PC-3 (cell line): ENCODE measurements around the gene TRMT2A. TPM values are rescaled to one million over a fixed set of nuclear protein-coding genes. Genes with fewer than 3 reads are reported as not detected.
A peak's percentile ranks its signal among the peaks of the same experiment; 100 is the strongest.

Source experiments
- ATAC-seq: fragments of 200-7000 bp; cut with Tn5 transposase; 2 replicates; pipeline ENCODE4 v1.9.1; 2020; ENCODE audit warnings: mild to moderate bottlenecking, moderate library complexity
- BruUV-seq: library from RNA; stranded (reverse); fragments of 400-500 nt; replicated peaks from 2 replicates; lab custom pipeline; 2021; lab: Mats Ljungman, UMichigan
- CTCF ChIA-PET: fragments of 300-600 bp; sonication (Branson Sonifier 250); formaldehyde crosslinking; loops from one replicate; lab custom pipeline; 2022; ENCODE audit warnings: antibody characterized with exemption; lab: Charles Lee
- POLR2A ChIA-PET: fragments of 300-600 bp; sonication (Branson Sonifier 250); formaldehyde crosslinking; loops from one replicate; lab custom pipeline; 2022; ENCODE audit warnings: antibody characterized with exemption; ENCODE audit not compliant: unreplicated experiment; lab: Charles Lee
- DNase-seq: peaks from one replicate; pipeline ENCODE4 v3.0.0-alpha.2; 2015
- H2AFZ ChIP-seq: fragments of 300-600 bp; sonication (generic); 2 replicates; pipeline ENCODE4 v1.6.0; 2016; ENCODE audit warnings: antibody characterized with exemption, low read length
- H3F3A ChIP-seq: fragments of 300-600 bp; sonication (generic); one replicate; pipeline ENCODE4 v1.6.0; 2017; ENCODE audit warnings: antibody characterized with exemption, low read length, control low read depth, mild to moderate bottlenecking; ENCODE audit not compliant: unreplicated experiment
- H3K27ac ChIP-seq: fragments of 300-600 bp; sonication (generic); 2 replicates; pipeline ENCODE4 v1.5.1; 2016; ENCODE audit warnings: mild to moderate bottlenecking, low read length
- H3K27me3 ChIP-seq: fragments of 300-600 bp; sonication (generic); 2 replicates; pipeline ENCODE4 v1.6.1; 2016; ENCODE audit warnings: low read length, mixed read lengths
- H3K36me3 ChIP-seq: fragments of 300-600 bp; sonication (generic); 2 replicates; pipeline ENCODE4 v1.6.1; 2016; ENCODE audit warnings: low read depth, mixed run types, low read length, mixed read lengths
- H3K4me1 ChIP-seq: fragments of 300-600 bp; sonication (generic); 2 replicates; pipeline ENCODE4 v1.5.1; 2016; ENCODE audit warnings: low read length; ENCODE audit not compliant: insufficient read depth
- H3K4me2 ChIP-seq: fragments of 300-600 bp; sonication (generic); 2 replicates; pipeline ENCODE4 v1.6.0; 2016; ENCODE audit warnings: low read length
- H3K4me3 ChIP-seq: fragments of 300-600 bp; sonication (generic); 2 replicates; pipeline ENCODE4 v1.5.1; 2016; ENCODE audit warnings: mild to moderate bottlenecking, low read length, mixed read lengths
- H3K79me2 ChIP-seq: fragments of 300-600 bp; sonication (generic); 2 replicates; pipeline ENCODE4 v1.6.1; 2017; ENCODE audit warnings: low read length, mixed read lengths
- H3K9ac ChIP-seq: fragments of 300-600 bp; sonication (generic); 2 replicates; pipeline ENCODE4 v1.6.0; 2016; ENCODE audit warnings: mild to moderate bottlenecking, low read length
- H3K9me2 ChIP-seq: fragments of 300-600 bp; sonication (generic); replicated peaks from 2 replicates; pipeline ENCODE4 v1.6.1; 2016; ENCODE audit warnings: mixed run types, low read length, mixed read lengths
- H3K9me3 ChIP-seq: fragments of 300-600 bp; sonication (generic); 2 replicates; pipeline ENCODE4 v1.6.1; 2016; ENCODE audit warnings: low read length, mixed read lengths
- H4K20me1 ChIP-seq: fragments of 300-600 bp; sonication (generic); 2 replicates; pipeline ENCODE4 v1.6.1; 2016; ENCODE audit warnings: low read length, mixed read lengths
- CTCF ChIP-seq: fragments of 300-600 bp; sonication (generic); conservative IDR thresholded peaks from 2 replicates; pipeline ENCODE4 v1.5.1; 2017; ENCODE audit warnings: antibody characterized with exemption, low read depth, mild to moderate bottlenecking, low read length
- EZH2 ChIP-seq: fragments of 300-600 bp; sonication (generic); IDR thresholded peaks from one replicate; pipeline ENCODE4 v1.6.1; 2017; ENCODE audit warnings: antibody characterized with exemption, mild to moderate bottlenecking, low read length; ENCODE audit not compliant: unreplicated experiment
- EZH2phosphoT487 ChIP-seq: fragments of 300-600 bp; sonication (generic); IDR thresholded peaks from 2 replicates; pipeline ENCODE4 v1.6.1; 2018; ENCODE audit warnings: mild to moderate bottlenecking, antibody characterized with exemption, low read length, borderline replicate concordance
- intact Hi-C: fragments of 100-400 bp; cut with micrococcal nuclease; formaldehyde crosslinking; loops from 2 replicates; pipeline ENCODE4 v1.9.0; 2023
- microRNA-seq: library from miRNA; unstranded; fragments of <30 nt; microRNA quantifications from one replicate; pipeline ENCODE4 v1.1.0, GENCODE V29; 2020; ENCODE audit not compliant: unreplicated experiment
- total RNA-seq: library from RNA; depleted of rRNA; stranded (reverse); fragments of >200 nt; gene quantifications from 2 replicates; pipeline ENCODE4 v1.2.3, GENCODE V29; 2014; rRNA removed

TRMT2A gene
- total RNA-seq, 1 experiment from 2014 or later, result 62.1 TPM

GRCh38 chr22:20062766-20063083 is 54.3 kb downstream of the TRMT2A start:
- BruUV-seq, result no TSS peak
- no peaks in the 10 kb centered on the region for H4K20me1 ChIP-seq
- no peaks in the 10 kb centered on the region for H3K27me3 ChIP-seq
- H3K9me3 ChIP-seq, result no peaks in the 10 kb centered on the region
- CTCF ChIA-PET, result no interaction called here
- DNase-seq (peak; percentile 42), ATAC-seq (peak; percentile 55)
- H3K36me3 ChIP-seq, result no peaks in the 10 kb centered on the region
- H3K79me2 ChIP-seq, result no peaks in the 10 kb centered on the region
- POLR2A ChIA-PET, result no interaction called here
- intact Hi-C loops, result no loop called here
- no peak overlapping the region for H3K9ac ChIP-seq
- no peak overlapping the region for H2AFZ ChIP-seq
- no peaks in the 10 kb centered on the region for H3K9me2 ChIP-seq
- H3K4me3 ChIP-seq, result no peak overlapping the region
- no peak overlapping the region for H3K27ac ChIP-seq
- no peak overlapping the region for H3K4me2 ChIP-seq
- no peaks in the 10 kb centered on the region; the same call in 1 of the 2 replicates for H3K4me1 ChIP-seq
- no peaks in the 10 kb centered on the region for H3F3A ChIP-seq
- TF ChIP-seq EZH2phosphoT487 (no peak), EZH2 (no peak), CTCF (no peak)

- TF ChIP-seq EZH2phosphoT487 (no peak), CTCF (no peak), EZH2 (no peak)
- ChIA-PET POLR2A (no interaction called here), CTCF (no interaction called here)
- H3K9me2 ChIP-seq, result no peaks in the 10 kb centered on the region
- intact Hi-C loops, result no loop called here
- no peaks in the 10 kb centered on the region for H3K79me2 ChIP-seq
- H4K20me1 ChIP-seq, result no peaks in the 10 kb centered on the region
- ATAC-seq (no peak), DNase-seq (no peak)
- no peak overlapping the region for H3K27ac ChIP-seq
- H2AFZ ChIP-seq, result no peak overlapping the region
- no peak overlapping the region for H3K9ac ChIP-seq
- H3K4me3 ChIP-seq, result no peak overlapping the region
- no peaks in the 10 kb centered on the region for H3K9me3 ChIP-seq
- H3K4me2 ChIP-seq, result no peak overlapping the region
- H3K36me3 ChIP-seq, result no peaks in the 10 kb centered on the region
- no peaks in the 10 kb centered on the region for H3F3A ChIP-seq
- no peaks in the 10 kb centered on the region; the same call in 1 of the 2 replicates for H3K4me1 ChIP-seq
- H3K27me3 ChIP-seq, result no peaks in the 10 kb centered on the region
- no TSS peak for BruUV-seq
Measured at GRCh38 chr22:20062043-20062765, 54.8 kb downstream of the TRMT2A start.

Small RNA genes lying within 50 kb of the gene (microRNA-seq; reads per million reads assigned to microRNA genes)
- not detected for gene MIR6816

Other genes with a start within 250 kb of the TRMT2A start
- gene COMT, start 175.5 kb downstream of the TRMT2A start, total RNA-seq, result 204 and 205 TPM in 2 replicates
- gene TXNRD2, start 175.4 kb downstream of the TRMT2A start, total RNA-seq, result 23.0 and 32.1 TPM in 2 replicates
- gene ARVCF, start 100.4 kb downstream of the TRMT2A start, total RNA-seq, result 19.7 and 20.0 TPM in 2 replicates
- gene TANGO2, start 96.1 kb downstream of the TRMT2A start, total RNA-seq, result 23.5 and 33.7 TPM in 2 replicates
- 41.7 and 43.6 TPM in 2 replicates for gene DGCR8, start 37.0 kb downstream of the TRMT2A start, total RNA-seq
- gene RANBP1, start 1.1 kb downstream of the TRMT2A start, total RNA-seq, result 356 and 411 TPM in 2 replicates
- gene ZDHHC8, start 14.6 kb upstream of the TRMT2A start, total RNA-seq, result 24.6 and 26.8 TPM in 2 replicates
- not detected in 2 replicates for gene CCDC188, start 33.8 kb upstream of the TRMT2A start, total RNA-seq
- gene RTN4R, start 151.1 kb upstream of the TRMT2A start, total RNA-seq, result 10.4 and 12.2 TPM in 2 replicates
- 78.1 and 84.8 TPM in 2 replicates for gene DGCR6L, start 202.8 kb upstream of the TRMT2A start, total RNA-seq